Measurements from ENCODE around the gene CREB3L1. TPM values are rescaled to one million over a fixed set of nuclear protein-coding genes. Genes with fewer than 3 reads are reported as not detected.

The CREB3L1 gene
- total and polyA plus RNA-seq, 2 of the 13 experiments (the other 11 are each of a cell fraction or from before 2014, with no cell fraction given): not detected

- TF ChIP-seq ZNF687 (CRISPR knock-in tag; IDR thresholded peaks at IDR 0.05) (0 out of 2 replicates have a peak, but pooled peaks have one; percentile 7), ZNF281 (CRISPR knock-in tag; IDR thresholded peaks at IDR 0.05; ENCODE audit: borderline replicate concordance) (no peak), NAIF1 (CRISPR knock-in tag; IDR thresholded peaks at IDR 0.05; ENCODE audit: borderline replicate concordance) (no peak), ZNF572 (CRISPR knock-in tag; IDR thresholded peaks at IDR 0.05) (peak; percentile 46; the same call in 1 of the 2 replicates), ZNF879 (CRISPR knock-in tag; IDR thresholded peaks at IDR 0.05) (no peak), TAF1 (CRISPR knock-in tag; IDR thresholded peaks at IDR 0.05) (no peak), SALL2 (CRISPR knock-in tag; IDR thresholded peaks at IDR 0.05) (0 out of 2 replicates have a peak, but pooled peaks have one; percentile 36), ZNF576 (CRISPR knock-in tag; IDR thresholded peaks at IDR 0.05) (0 out of 2 replicates have a peak, but pooled peaks have one; percentile 34), MED13 (CRISPR knock-in tag; IDR thresholded peaks at IDR 0.05) (no peak), RORA (CRISPR knock-in tag; IDR thresholded peaks at IDR 0.05) (no peak), RBM22 (optimal IDR thresholded peaks at IDR 0.05; ENCODE audit: low read length) (no peak), HOXA3 (CRISPR knock-in tag; IDR thresholded peaks at IDR 0.05) (0 out of 2 replicates have a peak, but pooled peaks have one; percentile 43), FOXA1 (IDR thresholded peaks at IDR 0.05) (no peak), FOXA1 (CRISPR knock-in tag; IDR thresholded peaks at IDR 0.05) (no peak), GZF1 (CRISPR knock-in tag; IDR thresholded peaks at IDR 0.05) (no peak), ZNF710 (CRISPR knock-in tag; IDR thresholded peaks at IDR 0.05; ENCODE audit: borderline replicate concordance) (peak; percentile 65; the same call in 1 of the 2 replicates)
- TF ChIP-seq, protein P1, sequence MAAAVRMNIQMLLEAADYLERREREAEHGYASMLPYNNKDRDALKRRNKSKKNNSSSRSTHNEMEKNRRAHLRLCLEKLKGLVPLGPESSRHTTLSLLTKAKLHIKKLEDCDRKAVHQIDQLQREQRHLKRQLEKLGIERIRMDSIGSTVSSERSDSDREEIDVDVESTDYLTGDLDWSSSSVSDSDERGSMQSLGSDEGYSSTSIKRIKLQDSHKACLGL (CRISPR knock-in tag; IDR thresholded peaks at IDR 0.05): 0 out of 2 replicates have a peak, but pooled peaks have one; percentile 22
- TF ChIP-seq, protein P2, sequence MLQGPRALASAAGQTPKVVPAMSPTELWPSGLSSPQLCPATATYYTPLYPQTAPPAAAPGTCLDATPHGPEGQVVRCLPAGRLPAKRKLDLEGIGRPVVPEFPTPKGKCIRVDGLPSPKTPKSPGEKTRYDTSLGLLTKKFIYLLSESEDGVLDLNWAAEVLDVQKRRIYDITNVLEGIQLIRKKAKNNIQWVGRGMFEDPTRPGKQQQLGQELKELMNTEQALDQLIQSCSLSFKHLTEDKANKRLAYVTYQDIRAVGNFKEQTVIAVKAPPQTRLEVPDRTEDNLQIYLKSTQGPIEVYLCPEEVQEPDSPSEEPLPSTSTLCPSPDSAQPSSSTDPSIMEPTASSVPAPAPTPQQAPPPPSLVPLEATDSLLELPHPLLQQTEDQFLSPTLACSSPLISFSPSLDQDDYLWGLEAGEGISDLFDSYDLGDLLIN (CRISPR knock-in tag; IDR thresholded peaks at IDR 0.05; ENCODE audit: borderline replicate concordance): 0 out of 2 replicates have a peak, but pooled peaks have one; percentile 24
- TF ChIP-seq, protein P3, sequence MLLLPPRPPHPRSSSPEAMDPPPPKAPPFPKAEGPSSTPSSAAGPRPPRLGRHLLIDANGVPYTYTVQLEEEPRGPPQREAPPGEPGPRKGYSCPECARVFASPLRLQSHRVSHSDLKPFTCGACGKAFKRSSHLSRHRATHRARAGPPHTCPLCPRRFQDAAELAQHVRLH (CRISPR knock-in tag; IDR thresholded peaks at IDR 0.05; ENCODE audit: borderline replicate concordance, low read depth): no peak
Observed at GRCh38 chr11:46367916-46368267, 90.4 kb downstream of the CREB3L1 start (continued).
